ENCODE data around the gene LRP3. TPM values are rescaled to one million over a fixed set of nuclear protein-coding genes. Genes with fewer than 3 reads are reported as not detected.

Gene LRP3
- total and polyA plus RNA-seq, 9 donors, result 1.2 to 138 (median 82.7) TPM

GRCh38 chr19:33195645-33196347, 1.7 kb downstream of the LRP3 start:
- intact Hi-C loops (cut with DNase I), result no loop called here
- Histone ChIP-seq H3K27me3 (no peaks in the 10 kb centered on the region), H3K4me1 (ENCODE audit: insufficient read depth) (peaks cover 10% of the 10 kb centered on the region), H3K9me3 (no peaks in the 10 kb centered on the region), H3K4me3 (peak overlapping the region; percentile 75), H3K27ac (peak overlapping the region; percentile 43 to 97), H3K36me3 (no peaks in the 10 kb centered on the region)
- no peak for DNase-seq
- TF ChIP-seq, protein P1, sequence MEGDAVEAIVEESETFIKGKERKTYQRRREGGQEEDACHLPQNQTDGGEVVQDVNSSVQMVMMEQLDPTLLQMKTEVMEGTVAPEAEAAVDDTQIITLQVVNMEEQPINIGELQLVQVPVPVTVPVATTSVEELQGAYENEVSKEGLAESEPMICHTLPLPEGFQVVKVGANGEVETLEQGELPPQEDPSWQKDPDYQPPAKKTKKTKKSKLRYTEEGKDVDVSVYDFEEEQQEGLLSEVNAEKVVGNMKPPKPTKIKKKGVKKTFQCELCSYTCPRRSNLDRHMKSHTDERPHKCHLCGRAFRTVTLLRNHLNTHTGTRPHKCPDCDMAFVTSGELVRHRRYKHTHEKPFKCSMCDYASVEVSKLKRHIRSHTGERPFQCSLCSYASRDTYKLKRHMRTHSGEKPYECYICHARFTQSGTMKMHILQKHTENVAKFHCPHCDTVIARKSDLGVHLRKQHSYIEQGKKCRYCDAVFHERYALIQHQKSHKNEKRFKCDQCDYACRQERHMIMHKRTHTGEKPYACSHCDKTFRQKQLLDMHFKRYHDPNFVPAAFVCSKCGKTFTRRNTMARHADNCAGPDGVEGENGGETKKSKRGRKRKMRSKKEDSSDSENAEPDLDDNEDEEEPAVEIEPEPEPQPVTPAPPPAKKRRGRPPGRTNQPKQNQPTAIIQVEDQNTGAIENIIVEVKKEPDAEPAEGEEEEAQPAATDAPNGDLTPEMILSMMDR (IDR thresholded peaks at IDR 0.05), result no peak
- TF ChIP-seq POLR2A (IDR thresholded peaks at IDR 0.05) (no peak), EP300 (IDR thresholded peaks at IDR 0.05) (no peak)
- 27 to 63% (median 34%) methylated on average over 14 to 17 of the region's 17 CpGs for WGBS, 3 donors

- no peaks in the 10 kb centered on the region for H3K36me3 ChIP-seq
- no peaks in the 10 kb centered on the region for H3K27me3 ChIP-seq
- H3K9me3 ChIP-seq, result no peaks in the 10 kb centered on the region
- no peak overlapping the region for H3K4me3 ChIP-seq
- no peak for DNase-seq
- no peak for TF ChIP-seq EP300 (IDR thresholded peaks at IDR 0.05)
- TF ChIP-seq POLR2A (IDR thresholded peaks at IDR 0.05), result no peak
- TF ChIP-seq, protein P1 (IDR thresholded peaks at IDR 0.05), result no peak
- H3K27ac ChIP-seq, result peak overlapping the region in 1 of 2 donors; percentile 97
- peaks cover 10% of the 10 kb centered on the region for H3K4me1 ChIP-seq (ENCODE audit: insufficient read depth)
- intact Hi-C loops (cut with DNase I), result no loop called here
- 84 to 87% (median 86%) methylated on average over 10 of the region's 10 CpGs for WGBS, 3 donors
These were observed 2.5 kb downstream of the LRP3 start for GRCh38 chr19:33196446-33197193.

DNA sequence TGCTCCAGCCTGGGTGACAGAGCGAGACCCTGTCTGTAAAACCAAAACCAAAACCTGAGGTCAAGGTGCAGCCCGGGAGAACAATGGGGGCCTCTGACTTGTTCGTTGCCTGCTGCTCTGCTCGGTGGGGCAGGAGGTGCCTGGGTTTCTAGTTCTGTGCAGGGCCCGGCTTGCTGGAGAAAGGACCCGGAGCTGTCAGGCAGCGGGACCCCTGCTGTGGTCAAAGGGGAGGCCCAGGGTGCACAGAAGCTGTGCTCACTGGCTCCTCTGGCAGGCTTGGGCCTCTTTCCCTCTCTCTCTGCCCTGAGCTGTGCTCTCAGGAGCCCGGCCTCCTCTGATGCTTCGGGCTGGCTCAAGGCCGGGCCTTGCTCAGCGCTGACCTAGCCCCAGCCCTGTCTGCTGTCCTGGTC, 3.5 kb downstream of the LRP3 start:
- TF ChIP-seq POLR2A (IDR thresholded peaks at IDR 0.05) (no peak), EP300 (IDR thresholded peaks at IDR 0.05) (no peak)
- TF ChIP-seq, protein P1 (IDR thresholded peaks at IDR 0.05), result no peak
- no peaks in the 10 kb centered on the region for H3K9me3 ChIP-seq
- 86 to 88% (median 87%) methylated on average over 11 of the region's 11 CpGs for WGBS, 3 donors
- H3K4me3 ChIP-seq, result no peak overlapping the region
- no peaks in the 10 kb centered on the region for H3K27me3 ChIP-seq
- intact Hi-C loops (cut with DNase I), result no loop called here
- peaks cover 10% of the 10 kb centered on the region for H3K4me1 ChIP-seq (ENCODE audit: insufficient read depth)
- H3K27ac ChIP-seq, result no peak overlapping the region
- no peaks in the 10 kb centered on the region for H3K36me3 ChIP-seq
- DNase-seq, result no peak

DNA sequence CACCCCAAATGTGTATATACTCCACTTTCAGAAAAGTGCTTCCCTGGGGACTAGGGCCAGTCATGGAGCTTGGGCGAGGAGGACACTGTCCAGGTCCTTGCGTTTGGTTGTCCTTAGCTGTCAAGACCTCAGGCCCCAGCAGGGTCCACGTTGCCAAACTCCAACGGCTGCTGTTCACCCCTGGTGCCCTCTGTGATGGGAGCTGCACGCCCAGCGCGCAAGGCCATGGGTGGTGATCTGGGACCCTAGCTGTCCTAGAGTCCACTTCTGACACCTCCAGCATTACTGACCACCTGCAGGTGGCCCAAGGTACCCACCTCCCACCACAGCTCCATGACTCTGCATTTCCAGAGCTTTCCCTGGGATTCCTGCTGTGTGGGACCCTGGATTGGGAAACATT, 4.0 kb downstream of the LRP3 start:
- intact Hi-C loops (cut with DNase I), result no loop called here
- 78 to 90% (median 82%) methylated on average over 7 of the region's 7 CpGs for WGBS, 3 donors

More for the DNA sequence above, 4.0 kb downstream of the LRP3 start:
- TF ChIP-seq, protein P1 (IDR thresholded peaks at IDR 0.05), result no peak
- Histone ChIP-seq H3K9me3 (no peaks in the 10 kb centered on the region), H3K27me3 (no peaks in the 10 kb centered on the region), H3K4me3 (no peak overlapping the region), H3K36me3 (no peaks in the 10 kb centered on the region), H3K27ac (no peak overlapping the region), H3K4me1 (ENCODE audit: insufficient read depth) (peaks cover 10% of the 10 kb centered on the region)
- DNase-seq, result no peak

All from ovary (tissue), 9 donors.